ENCODE measurements around the gene PLXNA4. TPM values are rescaled to one million over a fixed set of nuclear protein-coding genes. Genes with fewer than 3 reads are reported as not detected.

PLXNA4 gene
- total and polyA plus RNA-seq, 8 donors = 0.15 to 12.8 (median 1.6) TPM

- Histone ChIP-seq H3K4me3 (no peak overlapping the region), H3K27me3 (peaks cover 0 to 5% (median 0%) of the 10 kb centered on the region in 3 donors), H3K36me3 (no peaks in the 10 kb centered on the region), H3K9me3 (no peaks in the 10 kb centered on the region), H3K4me1 (no peaks in the 10 kb centered on the region), H3K27ac (no peak overlapping the region)
- DNase-seq = no peak
- intact Hi-C loops (cut with DNase I; ENCODE audit: low total_unique reads) = no loop called here
- WGBS, 5 donors = 68 to 88% (median 79%) methylated on average over 2 of the region's 2 CpGs
- TF ChIP-seq POLR2A (IDR thresholded peaks at IDR 0.05) (no peak), POLR2AphosphoS5 (IDR thresholded peaks at IDR 0.05) (no peak), CTCF (IDR thresholded peaks at IDR 0.05) (no peak), EP300 (IDR thresholded peaks at IDR 0.05) (no peak)
Measured at GRCh38 chr7:132607656-132608055, 31.4 kb upstream of the PLXNA4 start.

GRCh38 chr7:132604121-132604520 lies 27.9 kb upstream of the PLXNA4 start:
- H3K4me3 ChIP-seq = no peak overlapping the region
- WGBS, 5 donors = 71 to 82% (median 81%) methylated on average over 4 of the region's 4 CpGs
- H3K27me3 ChIP-seq = peaks cover 0 to 9% (median 0%) of the 10 kb centered on the region in 3 donors
- no peaks in the 10 kb centered on the region for H3K36me3 ChIP-seq
- no peak for DNase-seq
- intact Hi-C loops (cut with DNase I; ENCODE audit: low total_unique reads) = no loop called here
- TF ChIP-seq POLR2AphosphoS5 (IDR thresholded peaks at IDR 0.05) (no peak), EP300 (IDR thresholded peaks at IDR 0.05) (no peak), POLR2A (IDR thresholded peaks at IDR 0.05) (no peak), CTCF (IDR thresholded peaks at IDR 0.05) (no peak)
- no peaks in the 10 kb centered on the region for H3K9me3 ChIP-seq
- H3K4me1 ChIP-seq = no peaks in the 10 kb centered on the region
- H3K27ac ChIP-seq = no peak overlapping the region

GRCh38 chr7:132603220-132603833 lies 27.1 kb upstream of the PLXNA4 start:
- intact Hi-C loops (cut with DNase I; ENCODE audit: low total_unique reads) = no loop called here
- Histone ChIP-seq H3K36me3 (no peaks in the 10 kb centered on the region), H3K4me3 (no peak overlapping the region), H3K9me3 (no peaks in the 10 kb centered on the region), H3K4me1 (no peaks in the 10 kb centered on the region), H3K27me3 (peaks cover 0 to 9% (median 0%) of the 10 kb centered on the region in 3 donors), H3K27ac (no peak overlapping the region)
- DNase-seq = no peak
- 53 to 64% (median 60%) methylated on average over 6 of the region's 6 CpGs for WGBS, 5 donors
- TF ChIP-seq POLR2A (IDR thresholded peaks at IDR 0.05) (no peak), POLR2AphosphoS5 (IDR thresholded peaks at IDR 0.05) (no peak), EP300 (IDR thresholded peaks at IDR 0.05) (no peak), CTCF (IDR thresholded peaks at IDR 0.05) (no peak)

- Histone ChIP-seq H3K9me3 (no peaks in the 10 kb centered on the region), H3K27me3 (peaks cover 0 to 9% (median 0%) of the 10 kb centered on the region in 3 donors), H3K36me3 (no peaks in the 10 kb centered on the region), H3K4me1 (no peaks in the 10 kb centered on the region), H3K4me3 (no peak overlapping the region), H3K27ac (no peak overlapping the region)
- TF ChIP-seq CTCF (IDR thresholded peaks at IDR 0.05) (no peak), POLR2A (IDR thresholded peaks at IDR 0.05) (no peak), EP300 (IDR thresholded peaks at IDR 0.05) (no peak), POLR2AphosphoS5 (IDR thresholded peaks at IDR 0.05) (no peak)
- 40 to 67% (median 52%) methylated on average over 1 of the region's 1 CpG for WGBS, 5 donors
- intact Hi-C loops (cut with DNase I; ENCODE audit: low total_unique reads) = no loop called here
- no peak for DNase-seq
Measured at GRCh38 chr7:132601783-132602182, 25.5 kb upstream of the PLXNA4 start.

Measured in stomach (tissue), 9 donors.